GM21528 (cell line): ENCODE results near the gene MCM9.
"Not testable (repeated sequence)": the region's sequence is repeated elsewhere in the genome, so short reads cannot be mapped to it uniquely, and the experiment has no call there.

Experiments used
- ATAC-seq: cut with Tn5 transposase; IDR thresholded peaks from one replicate; pipeline ENCODE4 v1.9.1; 2021; ENCODE audit warnings: mild to moderate bottlenecking, moderate library complexity; ENCODE audit not compliant: unreplicated experiment, low FRiP score

MCM9 gene

DNA sequence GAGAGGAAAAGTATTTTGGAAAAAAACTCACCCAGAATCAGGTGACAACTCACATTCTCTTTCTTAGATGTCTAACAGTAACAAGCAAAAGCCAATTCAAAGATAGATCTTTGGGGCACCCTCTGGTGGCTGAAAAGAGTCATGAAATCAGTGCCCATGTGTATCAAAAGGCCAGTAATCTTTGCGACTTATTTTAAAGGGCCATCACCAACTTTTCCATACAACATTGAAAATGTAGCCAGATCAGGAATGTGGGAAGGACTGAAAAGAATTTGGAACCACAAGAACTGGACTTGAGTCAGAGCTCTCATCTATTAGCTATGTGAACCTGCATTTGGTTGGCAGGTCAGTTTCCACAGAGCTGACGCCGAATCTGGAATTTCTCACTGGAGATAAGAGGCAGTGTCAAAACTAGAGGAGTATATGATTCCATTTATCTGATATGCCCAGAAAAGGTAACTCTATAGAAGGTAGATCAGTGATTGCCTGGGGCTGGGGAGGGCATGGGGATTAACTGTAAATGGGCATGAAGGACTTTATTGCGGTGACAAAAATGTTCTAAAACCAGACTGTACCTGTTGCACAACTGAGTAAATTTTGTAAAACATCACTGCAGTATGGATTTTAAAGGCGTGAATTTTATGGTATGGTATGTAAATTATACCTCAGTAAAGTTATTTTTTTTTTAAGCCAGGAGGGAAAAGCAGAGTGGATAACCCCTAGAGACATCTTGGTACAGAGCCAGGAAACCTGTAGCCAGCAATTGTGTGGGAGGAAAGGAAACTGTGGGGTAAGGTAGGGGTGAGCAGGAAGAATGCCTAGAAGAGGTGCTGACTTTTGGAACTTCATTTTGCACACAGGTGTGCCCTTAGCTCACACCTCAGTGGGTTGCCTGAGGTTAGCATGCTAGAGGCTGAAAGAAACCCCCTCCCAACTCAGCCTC lies 158.1 kb downstream of the MCM9 start:
- ATAC-seq = peak; percentile 82

DNA sequence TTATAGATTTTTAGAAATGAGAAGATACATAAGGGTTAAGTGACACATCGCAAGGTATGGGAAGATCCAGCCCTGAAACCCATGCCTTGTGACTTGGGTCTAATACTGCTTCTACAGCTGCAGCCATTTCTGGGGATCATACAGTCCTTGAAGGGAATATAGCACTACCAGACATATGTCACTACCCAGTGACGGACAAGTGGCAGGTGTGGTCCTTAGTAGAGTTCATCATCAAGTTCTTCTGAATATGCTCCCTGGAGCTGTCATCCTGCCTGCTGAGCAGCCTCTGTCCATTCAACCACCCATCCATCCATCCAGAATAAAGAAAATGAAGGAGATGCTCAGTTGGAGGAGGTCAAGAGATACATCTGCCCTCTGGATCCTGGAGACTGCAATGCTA lies 159.6 kb downstream of the MCM9 start:
- ATAC-seq = no peak

DNA sequence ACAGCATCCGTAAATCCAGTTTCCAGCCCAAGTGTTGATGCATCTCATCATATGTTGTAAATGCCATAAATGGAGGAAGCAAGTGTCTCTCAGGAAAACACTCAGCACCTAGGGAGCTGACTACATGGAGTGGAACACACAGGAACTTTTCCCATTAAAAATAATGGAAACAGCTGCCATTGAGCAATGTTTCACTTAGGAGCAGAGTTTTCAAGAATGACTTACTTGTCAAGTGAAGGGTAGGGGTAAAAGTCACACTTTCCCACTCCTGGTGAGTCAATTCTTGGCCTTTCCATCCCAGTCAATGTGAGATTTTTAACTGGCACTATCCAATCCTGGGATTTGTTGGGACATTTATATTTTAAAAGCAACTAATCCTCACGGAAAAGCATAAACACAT lies 160.4 kb downstream of the MCM9 start:
- no peak for ATAC-seq

- no peak for ATAC-seq
Observed at GRCh38 chr6:118772886-118773285, 162.1 kb downstream of the MCM9 start.

GRCh38 chr6:118771253-118771652 lies 163.7 kb downstream of the MCM9 start:
- no peak for ATAC-seq

GRCh38 chr6:118770835-118771234 lies 164.1 kb downstream of the MCM9 start:
- ATAC-seq = no peak

GRCh38 chr6:118770112-118770788 lies 164.7 kb downstream of the MCM9 start:
- no peak for ATAC-seq

GRCh38 chr6:118768904-118769325 lies 166.0 kb downstream of the MCM9 start:
- no peak for ATAC-seq

DNA sequence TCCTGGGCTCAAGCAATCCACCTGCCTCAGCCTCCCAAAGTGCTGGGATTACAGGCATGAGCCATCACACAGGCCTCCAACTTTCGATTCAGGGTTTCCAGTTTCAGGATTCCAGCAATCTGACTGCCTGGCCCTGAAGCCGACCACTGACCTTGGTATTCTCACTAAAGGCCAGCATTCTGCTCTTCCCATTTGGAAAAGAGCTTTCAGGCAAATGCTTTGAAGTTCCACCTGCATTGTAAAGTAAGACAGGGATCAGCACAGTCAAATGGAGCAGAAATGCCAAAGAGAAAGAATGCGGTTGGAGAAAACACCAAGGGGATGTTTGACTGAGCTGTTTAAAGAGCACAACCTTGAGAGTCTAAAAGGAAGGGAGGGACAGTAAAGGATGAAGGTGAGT lies 166.5 kb downstream of the MCM9 start:
- ATAC-seq = no peak

GRCh38 chr6:118765316-118765715 lies 169.6 kb downstream of the MCM9 start:
- ATAC-seq = not testable (repeated sequence)

- ATAC-seq = no peak
Observed at GRCh38 chr6:118764766-118765165, 170.2 kb downstream of the MCM9 start.
